NCI-H82 treated with DMSO at 0.1 percent for 48 hours (cell line): Measurements from ENCODE around the gene LRRC49.
"Not testable (repeated sequence)": the region's sequence is repeated elsewhere in the genome, so short reads cannot be mapped to it uniquely, and the experiment has no call there.

ENCODE experiments used
- DNase-seq: peaks from one replicate; lab custom pipeline; 2025; ENCODE audit not compliant: unreplicated experiment; lab: John Stamatoyannopoulos, UW

LRRC49 gene

GRCh38 chr15:70922119-70922518, 29.5 kb downstream of the LRRC49 start:
- no peak for DNase-seq

- no peak for DNase-seq
Measured at GRCh38 chr15:70923311-70924080, 30.9 kb downstream of the LRRC49 start.

- not testable (repeated sequence) for DNase-seq
Measured at GRCh38 chr15:70926914-70927313, 34.3 kb downstream of the LRRC49 start.

- no peak for DNase-seq
Measured at GRCh38 chr15:70931821-70932220, 39.2 kb downstream of the LRRC49 start.

GRCh38 chr15:70932397-70932796, 39.8 kb downstream of the LRRC49 start:
- DNase-seq, result no peak

GRCh38 chr15:70933411-70933810, 40.8 kb downstream of the LRRC49 start:
- no peak for DNase-seq

- no peak for DNase-seq
Measured at GRCh38 chr15:70935631-70936030, 43.0 kb downstream of the LRRC49 start.

- DNase-seq, result peak; percentile 6
Measured at GRCh38 chr15:70936326-70936725, 43.7 kb downstream of the LRRC49 start.

- not testable (repeated sequence) for DNase-seq
Measured at GRCh38 chr15:70943285-70943684, 50.7 kb downstream of the LRRC49 start.

- DNase-seq, result no peak
Measured at GRCh38 chr15:70947351-70948335, 55.0 kb downstream of the LRRC49 start.

- DNase-seq, result no peak
Measured at GRCh38 chr15:70950953-70951352, 58.3 kb downstream of the LRRC49 start.

GRCh38 chr15:70954171-70954570, 61.5 kb downstream of the LRRC49 start:
- no peak for DNase-seq

GRCh38 chr15:70954733-70955132, 62.1 kb downstream of the LRRC49 start:
- DNase-seq, result no peak

- no peak for DNase-seq
Measured at GRCh38 chr15:70955151-70955550, 62.5 kb downstream of the LRRC49 start.

GRCh38 chr15:70956201-70956995, 63.8 kb downstream of the LRRC49 start:
- no peak for DNase-seq

GRCh38 chr15:70962084-70962483, 69.5 kb downstream of the LRRC49 start:
- DNase-seq, result no peak

GRCh38 chr15:70963199-70963598, 70.6 kb downstream of the LRRC49 start:
- DNase-seq, result no peak

GRCh38 chr15:70964058-70964457, 71.4 kb downstream of the LRRC49 start:
- DNase-seq, result no peak

GRCh38 chr15:70964686-70965085, 72.1 kb downstream of the LRRC49 start:
- no peak for DNase-seq

GRCh38 chr15:70967646-70968045, 75.0 kb downstream of the LRRC49 start:
- DNase-seq, result no peak
